ENCODE data around the gene DUSP23. TPM values are rescaled to one million over a fixed set of nuclear protein-coding genes. Genes with fewer than 3 reads are reported as not detected.

Gene DUSP23
- total RNA-seq, 1 donor from 2014 or later, result 24.0 TPM

DNA sequence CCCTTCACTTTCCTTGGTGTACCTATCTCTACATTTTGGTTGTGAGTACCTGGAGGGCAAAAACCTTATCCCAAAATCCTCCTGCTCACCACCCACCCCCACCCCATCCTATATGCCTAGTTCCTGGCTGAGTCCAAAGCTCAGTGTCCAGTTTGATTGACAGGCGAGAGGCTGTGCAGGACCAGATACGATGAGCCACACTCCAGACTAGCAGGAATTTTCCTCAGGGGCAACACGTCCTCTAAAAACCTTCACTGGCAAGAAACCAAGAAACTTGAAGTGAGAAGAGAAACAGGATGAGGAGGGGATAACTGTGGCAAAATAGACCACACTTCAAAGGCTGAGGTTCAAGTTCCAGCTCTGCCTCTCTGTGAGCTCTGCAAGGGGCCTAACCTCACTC lies 44.8 kb downstream of the DUSP23 start:
- H3K27me3 Mint-ChIP-seq, result peaks cover 47% of the 10 kb centered on the region
- no peak overlapping the region for H3K4me3 Mint-ChIP-seq
- TF ChIP-seq, protein P1, sequence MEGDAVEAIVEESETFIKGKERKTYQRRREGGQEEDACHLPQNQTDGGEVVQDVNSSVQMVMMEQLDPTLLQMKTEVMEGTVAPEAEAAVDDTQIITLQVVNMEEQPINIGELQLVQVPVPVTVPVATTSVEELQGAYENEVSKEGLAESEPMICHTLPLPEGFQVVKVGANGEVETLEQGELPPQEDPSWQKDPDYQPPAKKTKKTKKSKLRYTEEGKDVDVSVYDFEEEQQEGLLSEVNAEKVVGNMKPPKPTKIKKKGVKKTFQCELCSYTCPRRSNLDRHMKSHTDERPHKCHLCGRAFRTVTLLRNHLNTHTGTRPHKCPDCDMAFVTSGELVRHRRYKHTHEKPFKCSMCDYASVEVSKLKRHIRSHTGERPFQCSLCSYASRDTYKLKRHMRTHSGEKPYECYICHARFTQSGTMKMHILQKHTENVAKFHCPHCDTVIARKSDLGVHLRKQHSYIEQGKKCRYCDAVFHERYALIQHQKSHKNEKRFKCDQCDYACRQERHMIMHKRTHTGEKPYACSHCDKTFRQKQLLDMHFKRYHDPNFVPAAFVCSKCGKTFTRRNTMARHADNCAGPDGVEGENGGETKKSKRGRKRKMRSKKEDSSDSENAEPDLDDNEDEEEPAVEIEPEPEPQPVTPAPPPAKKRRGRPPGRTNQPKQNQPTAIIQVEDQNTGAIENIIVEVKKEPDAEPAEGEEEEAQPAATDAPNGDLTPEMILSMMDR (conservative IDR thresholded peaks at IDR 0.05), result no peak
- no peaks in the 10 kb centered on the region for H3K36me3 Mint-ChIP-seq
- H3K4me1 Mint-ChIP-seq (ENCODE audit: unreplicated experiment), result peaks cover 5% of the 10 kb centered on the region
- DNase-seq (ENCODE audit: extremely low spot score, unreplicated experiment), result no peak
- no peak overlapping the region for H3K27ac Mint-ChIP-seq
- no peaks in the 10 kb centered on the region for H3K9me3 Mint-ChIP-seq

DNA sequence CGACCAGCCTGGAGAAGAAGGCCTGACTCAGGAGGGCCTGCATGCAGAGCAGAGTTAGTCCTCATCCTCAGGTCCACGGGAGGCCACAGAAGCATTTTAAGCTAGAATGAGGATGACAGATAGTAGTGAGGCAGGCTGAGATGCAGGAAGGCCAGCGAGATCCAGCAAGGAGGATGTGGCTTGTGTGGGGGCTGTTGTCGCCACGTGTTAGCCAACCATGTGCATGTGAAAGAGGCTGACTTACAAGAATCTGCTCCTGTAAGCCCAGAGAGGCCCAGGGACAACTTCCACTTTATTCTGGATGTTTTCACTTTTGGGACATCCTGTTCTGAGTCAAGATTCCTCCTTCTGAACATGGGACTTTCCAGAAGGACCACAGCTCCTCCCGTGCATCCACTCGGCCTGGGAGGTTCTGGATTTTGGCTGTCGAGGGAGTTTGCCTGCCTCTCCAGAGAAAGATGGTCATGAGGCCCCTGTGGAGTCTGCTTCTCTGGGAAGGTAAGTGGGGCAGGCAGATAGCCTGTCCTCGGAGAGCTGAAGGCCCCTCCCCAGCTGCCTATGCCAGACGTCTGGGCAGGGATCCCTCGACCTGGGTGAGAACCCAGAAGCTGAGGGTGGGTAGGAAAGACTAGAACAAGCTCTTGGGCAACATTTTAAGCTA lies 45.8 kb downstream of the DUSP23 start, which contains the start of gene SLAMF8:
Gene SLAMF8 (plus strand): TSS at position 433 of the 661 bp plus-strand sequence. CDS start 26 bp downstream, at position 459.
- peaks cover 6% of the 10 kb centered on the region for H3K4me1 Mint-ChIP-seq (ENCODE audit: unreplicated experiment)
- DNase-seq (ENCODE audit: extremely low spot score, unreplicated experiment), result no peak
- H3K27me3 Mint-ChIP-seq, result peaks cover 55% of the 10 kb centered on the region
- TF ChIP-seq, protein P1 (conservative IDR thresholded peaks at IDR 0.05), result no peak
- no peaks in the 10 kb centered on the region for H3K9me3 Mint-ChIP-seq
- no peak within 1 kb of the TSS for H3K27ac Mint-ChIP-seq
- H3K4me3 Mint-ChIP-seq, result no peak within 1 kb of the TSS
- no peaks in the 10 kb centered on the region for H3K36me3 Mint-ChIP-seq

DNA sequence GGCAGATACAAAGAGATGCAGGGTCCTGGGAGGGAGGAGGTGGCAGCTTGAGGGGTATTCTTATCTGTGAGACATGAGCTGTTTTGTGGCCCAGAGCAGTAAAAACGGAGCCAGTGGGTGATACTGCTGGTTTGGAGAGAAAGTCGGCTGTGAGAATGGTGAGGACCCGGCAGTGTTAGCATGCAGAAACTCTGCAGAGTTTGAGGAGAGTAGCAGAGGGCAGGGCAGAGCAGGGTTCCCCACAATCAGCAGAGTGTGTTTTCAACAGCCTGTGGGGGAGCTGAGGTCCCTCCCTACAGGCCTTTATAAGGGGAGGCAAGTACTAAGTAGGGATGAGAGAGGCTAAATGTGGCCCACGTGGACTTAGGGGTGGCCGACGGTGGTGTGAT lies 46.3 kb downstream of the DUSP23 start:
- no peak for DNase-seq (ENCODE audit: extremely low spot score, unreplicated experiment)
- H3K36me3 Mint-ChIP-seq, result no peaks in the 10 kb centered on the region
- no peak overlapping the region for H3K27ac Mint-ChIP-seq
- H3K27me3 Mint-ChIP-seq, result peaks cover 55% of the 10 kb centered on the region
- no peaks in the 10 kb centered on the region for H3K9me3 Mint-ChIP-seq
- peaks cover 9% of the 10 kb centered on the region for H3K4me1 Mint-ChIP-seq (ENCODE audit: unreplicated experiment)
- no peak overlapping the region for H3K4me3 Mint-ChIP-seq
- TF ChIP-seq, protein P1 (conservative IDR thresholded peaks at IDR 0.05), result no peak

DNA sequence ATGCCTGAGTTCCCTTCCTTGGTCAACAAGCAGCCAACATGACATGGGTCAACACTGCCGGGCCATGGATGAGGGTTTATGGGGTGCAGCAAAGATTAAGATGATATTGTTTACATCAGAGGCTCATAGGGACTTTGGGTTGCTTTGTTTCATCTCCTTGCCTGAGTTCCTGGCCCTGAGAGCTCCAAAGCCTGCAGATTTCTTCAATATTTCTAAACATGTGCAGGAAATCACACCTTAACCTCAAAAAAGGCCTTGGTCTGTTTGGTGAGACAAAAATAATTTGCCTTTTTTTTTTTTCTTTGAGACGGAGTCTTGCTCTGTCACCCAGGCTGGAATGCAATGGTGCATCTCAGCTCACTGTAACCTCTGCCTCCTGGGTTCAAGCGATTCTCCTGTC lies 46.8 kb downstream of the DUSP23 start:
- Mint-ChIP-seq H3K36me3 (no peaks in the 10 kb centered on the region), H3K27me3 (peaks cover 51% of the 10 kb centered on the region), H3K4me1 (ENCODE audit: unreplicated experiment) (peaks cover 9% of the 10 kb centered on the region), H3K9me3 (no peaks in the 10 kb centered on the region), H3K27ac (no peak overlapping the region), H3K4me3 (no peak overlapping the region)
- TF ChIP-seq, protein P1 (conservative IDR thresholded peaks at IDR 0.05), result no peak
- no peak for DNase-seq (ENCODE audit: extremely low spot score, unreplicated experiment)

DNA sequence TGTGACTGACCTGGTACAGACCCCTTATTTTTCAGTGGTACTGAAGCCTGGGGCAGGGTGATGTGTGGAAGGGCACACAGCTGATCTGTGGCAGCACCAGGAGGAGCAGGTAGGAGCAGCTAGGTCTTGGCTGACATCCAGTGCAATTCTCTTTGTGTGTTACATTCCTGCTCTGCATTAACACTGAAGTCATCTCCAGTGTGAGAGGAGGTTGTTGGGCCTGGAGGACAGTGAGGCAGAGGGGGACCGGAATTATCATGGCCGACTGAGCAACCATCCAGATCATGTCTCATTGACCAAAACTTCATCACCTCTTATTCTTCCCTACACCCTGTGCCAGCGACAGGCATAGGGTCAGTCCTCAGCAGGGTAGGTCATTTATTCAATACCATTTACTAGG lies 47.4 kb downstream of the DUSP23 start:
- Mint-ChIP-seq H3K36me3 (no peaks in the 10 kb centered on the region), H3K4me3 (no peak overlapping the region), H3K27ac (no peak overlapping the region), H3K27me3 (peaks cover 46% of the 10 kb centered on the region), H3K9me3 (no peaks in the 10 kb centered on the region), H3K4me1 (ENCODE audit: unreplicated experiment) (peaks cover 9% of the 10 kb centered on the region)
- DNase-seq (ENCODE audit: extremely low spot score, unreplicated experiment), result no peak
- TF ChIP-seq, protein P1 (conservative IDR thresholded peaks at IDR 0.05), result no peak

Measured in type B pancreatic cell (in vitro differentiated cells).